DMS 273 (cell line): Measurements from ENCODE around the gene RERE.

ENCODE experiments used
- DNase-seq: peaks from one replicate; lab custom pipeline; 2025; ENCODE audit not compliant: unreplicated experiment; lab: John Stamatoyannopoulos, UW

The RERE gene

DNA sequence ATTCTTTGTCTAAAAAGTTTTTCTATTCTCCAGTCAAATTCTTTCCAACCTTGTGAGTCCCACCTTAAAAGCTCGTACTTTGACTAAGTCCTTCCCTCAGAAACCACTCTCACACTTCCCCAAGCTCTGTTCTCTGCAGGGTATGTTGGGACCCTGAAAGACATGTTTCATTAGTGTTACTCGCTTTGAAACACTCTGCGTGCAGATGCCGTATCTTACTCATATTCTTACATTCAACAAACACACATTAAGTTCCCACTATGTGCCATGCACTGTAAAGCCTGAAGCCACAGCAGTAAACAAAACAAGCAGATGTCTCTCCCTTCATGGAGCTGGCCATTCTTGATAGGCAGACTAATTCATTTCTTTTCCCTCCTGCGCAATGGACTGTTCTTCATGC is 229.7 kb downstream of the RERE start:
- DNase-seq = no peak

GRCh38 chr1:8586438-8586837 is 231.0 kb downstream of the RERE start:
- no peak for DNase-seq

GRCh38 chr1:8584316-8584715 is 233.1 kb downstream of the RERE start:
- DNase-seq = no peak

- DNase-seq = no peak
Observed at GRCh38 chr1:8583031-8583430, 234.4 kb downstream of the RERE start.

DNA sequence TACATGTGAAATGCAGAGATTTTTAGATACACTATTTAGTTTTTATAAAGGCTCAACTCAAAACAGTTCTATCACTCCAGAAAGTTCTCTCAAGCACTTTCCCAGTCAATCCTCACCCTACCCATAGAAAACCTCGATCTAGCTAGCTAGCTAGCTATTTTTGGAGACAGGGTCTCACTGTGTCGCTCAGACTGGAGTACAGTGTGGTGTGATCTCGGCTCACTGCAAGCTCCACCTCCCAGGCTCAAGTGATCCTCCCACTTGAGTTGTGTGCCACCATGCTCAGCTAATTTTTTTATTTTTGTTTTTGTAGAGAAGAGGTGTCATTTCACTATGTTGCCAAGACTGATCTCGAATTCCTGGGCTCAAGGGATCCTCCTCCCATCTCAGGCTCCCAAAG is 236.9 kb downstream of the RERE start:
- no peak for DNase-seq

- no peak for DNase-seq
Observed at GRCh38 chr1:8578936-8579335, 238.5 kb downstream of the RERE start.

DNA sequence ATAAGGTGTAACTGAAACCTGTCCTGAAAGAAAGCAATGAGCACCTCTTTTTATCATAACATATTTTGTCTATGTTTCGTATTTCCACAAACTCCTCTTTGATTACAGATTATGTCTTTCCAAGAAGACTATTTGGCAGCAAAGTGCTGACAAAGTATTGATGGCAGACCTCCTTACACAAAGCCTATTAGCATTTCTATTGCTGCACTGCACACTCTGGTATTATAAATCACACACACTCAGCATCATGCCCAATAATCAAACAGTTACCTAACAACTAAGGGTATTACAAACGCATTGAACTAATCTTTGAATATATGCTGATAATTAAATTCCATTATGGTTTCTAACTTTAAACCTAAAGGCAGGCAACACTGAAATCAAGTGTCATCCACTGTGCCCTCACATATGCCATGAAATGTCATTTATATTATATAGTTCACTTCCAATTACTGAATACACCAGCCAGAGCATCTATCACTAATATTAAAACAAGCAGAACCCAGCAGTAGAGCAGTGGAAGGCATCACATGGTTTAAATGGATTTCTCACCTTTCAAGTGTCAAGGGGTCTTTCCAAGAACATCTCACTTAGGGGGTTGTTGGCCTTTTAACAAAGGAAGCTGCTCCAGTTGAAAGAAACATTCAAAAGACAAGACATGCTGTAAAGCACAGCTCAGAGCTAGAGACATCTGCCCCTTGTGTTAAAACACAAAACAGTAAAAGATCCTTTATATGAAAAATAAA is 239.1 kb downstream of the RERE start:
- no peak for DNase-seq

GRCh38 chr1:8574985-8575384 is 242.5 kb downstream of the RERE start:
- DNase-seq = no peak

GRCh38 chr1:8572106-8572505 is 245.3 kb downstream of the RERE start:
- no peak for DNase-seq

DNA sequence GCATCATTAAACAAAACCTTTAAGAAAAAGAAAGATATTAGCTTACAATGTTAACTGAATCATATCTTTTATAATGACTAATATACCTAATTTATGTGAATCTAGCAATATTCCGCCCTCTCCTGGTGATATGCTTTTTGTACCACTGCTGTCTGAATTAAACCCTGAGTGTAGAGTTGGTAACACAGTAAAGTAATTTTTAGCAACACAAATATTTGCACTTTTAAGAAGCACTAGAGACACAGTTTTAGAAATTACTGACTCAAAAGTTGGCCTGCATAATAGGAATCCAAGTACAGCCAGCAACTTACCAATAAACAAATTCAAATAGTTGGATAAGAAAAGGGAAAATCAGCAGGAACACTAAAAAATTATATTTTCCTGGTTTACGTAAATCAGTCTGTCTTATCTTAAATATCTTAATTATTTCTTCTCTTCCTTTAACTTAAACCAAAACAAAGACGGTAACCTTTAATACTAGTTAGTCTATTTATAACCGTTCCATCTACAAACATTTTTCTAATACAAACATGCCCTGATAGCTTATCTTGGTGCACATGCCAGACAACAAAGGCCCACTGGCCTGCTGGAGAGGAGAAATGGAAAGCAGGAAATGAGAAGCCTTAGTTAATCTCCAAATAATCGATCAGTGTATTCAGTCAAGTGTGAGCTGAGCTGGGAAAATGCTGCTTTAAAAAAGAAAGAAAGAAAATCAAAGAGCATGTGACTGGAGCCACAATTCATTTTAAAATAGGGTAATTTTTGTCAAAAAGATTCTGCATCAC is 246.0 kb downstream of the RERE start:
- DNase-seq = peak; percentile 15

- DNase-seq = no peak
Observed at GRCh38 chr1:8570465-8570864, 247.0 kb downstream of the RERE start.

DNA sequence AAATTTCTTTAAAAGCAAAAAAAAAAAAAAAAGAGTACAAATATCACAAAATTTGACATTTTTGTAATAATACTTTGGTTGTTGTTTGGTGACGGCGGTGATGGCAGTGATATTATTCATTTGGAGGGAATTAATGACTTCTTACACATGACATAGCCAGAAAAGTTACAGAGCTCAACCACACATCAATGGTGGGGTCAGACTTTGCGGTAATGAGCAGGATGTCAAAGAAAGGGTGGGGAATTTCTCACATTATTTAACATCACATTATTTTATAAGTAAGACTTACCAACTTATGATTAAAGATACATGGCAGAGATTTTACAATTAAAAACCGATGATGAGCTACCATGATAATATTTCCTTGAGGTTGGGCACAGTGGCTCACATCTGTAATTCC is 248.2 kb downstream of the RERE start:
- DNase-seq = no peak

- no peak for DNase-seq
Observed at GRCh38 chr1:8568837-8569236, 248.6 kb downstream of the RERE start.

GRCh38 chr1:8567146-8567545 is 250.3 kb downstream of the RERE start:
- DNase-seq = no peak

DNA sequence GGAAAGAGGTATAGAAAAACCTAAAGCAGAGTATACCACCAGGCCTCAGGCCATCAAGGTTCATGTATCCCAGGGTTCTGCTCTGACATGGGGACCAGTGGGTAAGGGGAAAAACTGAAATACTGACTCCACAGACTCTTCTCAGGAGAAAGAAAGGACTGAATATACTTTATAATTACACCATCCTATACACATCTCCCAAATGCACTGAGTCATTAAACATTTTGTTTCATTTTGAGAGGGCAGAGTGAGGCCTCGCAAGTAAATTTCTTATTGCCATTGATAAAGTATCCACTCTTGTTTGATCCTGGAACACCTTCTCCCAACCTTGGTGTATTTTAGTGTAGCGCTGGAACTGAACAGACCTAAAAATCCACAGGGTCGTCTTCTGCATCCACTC is 251.6 kb downstream of the RERE start:
- no peak for DNase-seq

DNA sequence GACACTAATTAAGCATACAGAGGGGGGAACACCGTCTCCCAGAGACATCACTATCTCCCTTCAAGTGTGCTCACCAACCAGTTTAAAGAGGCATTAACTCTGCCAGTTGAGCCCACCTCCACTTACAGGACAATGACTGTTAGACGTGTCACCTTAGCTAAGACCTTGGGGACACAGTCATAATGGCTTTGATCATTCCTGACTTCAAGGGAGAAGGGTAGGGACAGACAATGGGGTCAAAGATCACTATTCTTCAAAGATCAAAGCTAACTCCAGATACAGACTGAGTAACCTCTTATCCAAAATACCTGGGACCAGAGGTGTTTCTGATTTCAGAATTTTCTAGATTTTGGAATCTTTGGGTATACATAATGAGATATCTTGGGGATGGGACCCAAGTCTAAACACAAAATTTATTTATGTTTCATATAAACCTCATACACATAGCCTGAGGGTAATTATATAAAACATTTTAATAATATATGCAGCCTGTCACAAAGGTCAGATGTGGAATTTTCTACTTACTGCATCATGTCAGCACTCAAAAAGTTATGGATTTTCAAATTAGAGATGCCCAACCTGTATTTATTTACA is 253.4 kb downstream of the RERE start:
- DNase-seq = no peak

GRCh38 chr1:8562881-8563865 is 254.3 kb downstream of the RERE start:
- DNase-seq = no peak

DNA sequence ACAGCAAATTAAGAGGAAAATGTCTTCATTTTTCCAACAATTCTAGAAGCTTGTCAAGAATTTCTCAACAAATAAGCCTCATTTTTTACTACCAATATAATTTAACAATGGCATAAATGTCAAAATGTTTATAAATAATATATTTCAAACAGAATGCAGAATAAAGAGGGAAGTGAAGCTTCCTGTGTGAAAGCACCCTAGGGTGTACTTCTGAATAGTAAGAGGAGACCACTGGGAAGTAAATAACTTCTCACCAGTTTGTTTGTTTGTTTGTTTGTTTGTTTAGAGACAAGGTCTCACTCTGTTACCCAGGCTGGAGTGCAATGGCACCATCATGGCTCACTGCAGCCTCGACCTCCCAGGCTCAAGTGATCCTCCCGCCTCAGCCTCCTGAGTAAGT is 255.2 kb downstream of the RERE start:
- DNase-seq = no peak

DNA sequence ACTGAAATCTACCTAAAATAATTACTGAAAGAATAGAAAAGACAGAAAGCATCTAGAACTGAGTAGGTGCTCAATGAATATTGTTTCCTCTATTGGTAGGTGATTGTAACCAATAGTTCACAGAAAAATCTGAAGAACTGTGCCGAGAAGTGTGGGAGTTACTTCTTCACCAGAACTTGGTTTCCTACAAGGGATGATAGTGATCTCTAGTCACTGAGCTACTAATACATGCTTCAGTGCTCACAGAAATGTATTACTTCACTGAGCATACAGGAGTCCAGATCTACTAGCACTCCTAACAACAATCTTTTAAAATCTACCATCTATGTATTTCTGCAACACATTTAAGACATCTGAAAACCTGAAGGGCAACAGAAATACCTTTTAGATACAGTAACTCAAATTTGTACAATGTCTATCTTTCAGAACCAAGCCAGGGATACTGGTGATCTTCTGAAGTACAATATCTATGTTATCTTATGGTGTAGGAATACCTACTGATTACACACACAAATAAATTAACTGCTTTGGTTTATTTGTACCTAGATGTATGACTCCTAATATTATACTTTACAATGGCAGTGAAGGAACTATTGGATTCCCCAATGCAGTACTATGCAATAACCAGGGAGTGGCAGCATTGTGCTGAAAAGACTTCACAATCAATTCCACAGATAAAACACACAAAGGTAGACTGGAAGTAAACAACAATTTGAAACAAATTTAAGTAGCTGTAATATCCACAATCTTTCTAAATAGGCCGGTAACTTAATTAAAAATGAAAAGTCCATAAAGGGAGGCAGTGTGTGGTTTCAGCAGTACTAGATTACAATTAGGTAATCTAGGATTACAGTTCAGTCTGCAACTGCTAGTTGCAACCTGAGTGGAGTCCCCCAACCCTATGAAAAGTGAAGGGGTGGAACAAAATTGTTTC is 256.6 kb downstream of the RERE start:
- peak; percentile 69 for DNase-seq

GRCh38 chr1:8560035-8560434 is 257.4 kb downstream of the RERE start:
- DNase-seq = no peak
